HG02610 (cell line): ENCODE results near the gene KIFC3.
"Not testable (repeated sequence)": the region's sequence is repeated elsewhere in the genome, so short reads cannot be mapped to it uniquely, and the experiment has no call there.

Experiments used
- ATAC-seq: cut with Tn5 transposase; IDR thresholded peaks from one replicate; pipeline ENCODE4 v1.9.1; 2021; ENCODE audit warnings: mild to moderate bottlenecking, moderate library complexity; ENCODE audit not compliant: unreplicated experiment

The KIFC3 gene

DNA sequence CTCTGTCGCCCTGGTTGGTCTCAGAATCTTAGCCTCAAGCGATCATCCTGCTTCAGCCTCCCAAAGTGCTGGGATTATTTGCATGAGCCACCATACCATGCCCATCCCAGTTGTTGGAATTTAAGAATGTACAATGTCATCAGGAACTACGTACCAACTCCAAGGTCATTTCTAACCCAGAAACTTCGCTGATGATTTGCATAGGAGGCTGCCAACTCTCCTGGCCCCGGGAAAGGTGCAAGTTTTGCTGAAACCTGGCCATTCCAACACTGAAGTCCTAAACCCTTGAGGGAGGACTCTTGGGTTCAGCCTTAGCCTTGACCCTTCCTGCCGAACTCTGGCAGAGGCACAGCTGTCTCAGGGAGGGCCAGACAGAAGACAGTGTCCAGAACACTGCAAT, 2.9 kb upstream of the KIFC3 start:
- ATAC-seq: no peak

DNA sequence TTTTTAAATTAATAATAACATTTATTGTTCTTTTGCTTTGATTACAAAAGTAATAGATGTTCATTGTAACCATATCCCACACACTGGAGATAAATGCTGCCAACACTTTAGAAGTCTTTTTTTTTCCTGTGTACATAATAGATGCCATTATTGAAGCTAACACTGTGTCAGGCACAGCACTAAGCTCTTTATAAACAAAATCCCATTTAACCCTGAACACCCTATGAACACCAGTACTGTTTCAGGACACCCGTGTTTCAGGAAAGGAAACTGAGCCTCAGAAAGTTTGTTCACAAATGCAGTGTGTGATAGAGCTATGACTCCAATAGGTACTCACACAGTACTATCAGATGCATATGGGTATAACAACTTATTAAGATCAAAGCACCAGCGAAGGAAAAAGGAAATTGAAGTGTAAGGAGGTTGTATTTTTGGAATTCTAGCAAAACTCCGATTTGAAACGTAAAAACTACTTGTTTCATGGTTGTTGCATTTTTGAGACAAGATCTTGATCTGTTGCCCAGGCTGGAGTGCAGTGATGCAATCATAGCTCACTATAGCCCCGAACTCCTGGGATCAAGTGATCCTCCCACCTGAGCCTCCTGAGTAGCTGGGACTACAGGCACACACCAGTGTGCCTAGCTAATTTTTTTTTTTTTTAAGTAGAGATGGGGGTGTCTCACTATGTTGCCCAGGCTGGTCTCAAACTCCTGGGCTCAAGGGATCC, 2.0 kb upstream of the KIFC3 start:
- ATAC-seq: no peak

- no peak for ATAC-seq
Observed at GRCh38 chr16:57803134-57803990, 1.1 kb upstream of the KIFC3 start.

GRCh38 chr16:57801809-57802340, 416 bp downstream of the KIFC3 start:
- no peak for ATAC-seq

DNA sequence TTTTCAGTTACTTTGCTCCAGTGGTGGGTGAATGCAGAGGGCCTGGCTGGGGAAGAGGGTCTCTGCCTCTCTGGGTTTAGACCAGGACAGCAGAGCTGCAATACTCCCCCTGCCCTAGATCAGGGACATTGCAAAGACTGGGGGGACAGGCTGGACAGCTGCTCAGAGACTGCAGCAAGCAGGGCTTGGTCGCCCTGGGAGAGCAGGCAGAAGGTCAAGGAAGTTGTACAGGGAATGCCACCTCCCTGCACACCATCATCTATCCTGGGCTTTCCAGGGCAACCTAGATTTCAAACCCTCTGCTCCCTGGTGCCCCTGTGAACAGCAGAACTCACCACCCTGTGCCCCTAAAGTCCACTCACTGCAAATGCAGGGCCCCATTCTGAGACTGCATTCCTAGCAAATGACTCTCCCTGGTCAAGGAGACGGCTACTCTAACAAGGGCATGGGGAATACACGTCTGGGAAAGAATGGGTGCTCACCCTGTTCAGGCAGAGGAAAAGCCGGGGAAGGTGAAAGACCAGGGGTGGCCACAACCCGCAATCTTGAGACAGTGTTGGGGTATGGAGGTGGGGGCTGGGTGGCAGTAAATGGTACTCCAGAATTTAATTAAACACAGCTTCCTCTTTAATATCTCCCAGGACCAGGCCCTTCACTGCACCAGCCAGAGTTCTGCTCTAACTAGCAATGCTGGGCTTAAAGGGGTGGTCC, 1.0 kb downstream of the KIFC3 start:
- no peak for ATAC-seq

- ATAC-seq: no peak
Observed at GRCh38 chr16:57800200-57801097, 1.8 kb downstream of the KIFC3 start.

DNA sequence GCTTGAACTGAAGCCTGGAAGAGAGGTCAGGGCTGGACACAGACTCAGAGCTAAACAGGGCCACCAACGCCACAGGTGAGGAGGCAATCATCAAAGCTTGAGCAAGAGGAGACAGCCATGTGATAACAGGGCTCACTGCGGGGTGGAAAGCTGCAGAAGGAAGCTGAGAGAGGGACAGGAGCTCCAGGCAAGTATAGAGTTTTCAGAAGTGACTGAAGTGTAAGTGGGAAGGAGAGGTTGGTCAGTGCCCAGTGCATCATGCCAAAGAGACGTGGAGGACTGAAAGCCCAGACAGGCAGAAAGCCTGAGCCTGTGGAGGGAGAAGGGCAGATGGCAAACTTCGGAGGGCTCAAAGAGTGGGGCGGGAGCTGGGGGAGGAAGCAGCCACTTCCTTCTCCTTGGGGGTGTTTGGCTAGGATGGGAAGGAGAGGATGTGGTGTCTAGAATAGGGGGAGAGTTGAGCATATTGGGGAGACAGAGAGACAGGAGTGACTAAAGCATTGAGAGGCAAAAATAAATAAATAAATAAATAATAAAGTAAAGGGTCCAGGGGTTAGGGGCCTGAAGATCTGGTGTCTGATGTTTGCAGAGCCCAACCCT, 2.6 kb downstream of the KIFC3 start:
- no peak for ATAC-seq

- ATAC-seq: no peak
Observed at GRCh38 chr16:57798953-57799599, 3.2 kb downstream of the KIFC3 start.

DNA sequence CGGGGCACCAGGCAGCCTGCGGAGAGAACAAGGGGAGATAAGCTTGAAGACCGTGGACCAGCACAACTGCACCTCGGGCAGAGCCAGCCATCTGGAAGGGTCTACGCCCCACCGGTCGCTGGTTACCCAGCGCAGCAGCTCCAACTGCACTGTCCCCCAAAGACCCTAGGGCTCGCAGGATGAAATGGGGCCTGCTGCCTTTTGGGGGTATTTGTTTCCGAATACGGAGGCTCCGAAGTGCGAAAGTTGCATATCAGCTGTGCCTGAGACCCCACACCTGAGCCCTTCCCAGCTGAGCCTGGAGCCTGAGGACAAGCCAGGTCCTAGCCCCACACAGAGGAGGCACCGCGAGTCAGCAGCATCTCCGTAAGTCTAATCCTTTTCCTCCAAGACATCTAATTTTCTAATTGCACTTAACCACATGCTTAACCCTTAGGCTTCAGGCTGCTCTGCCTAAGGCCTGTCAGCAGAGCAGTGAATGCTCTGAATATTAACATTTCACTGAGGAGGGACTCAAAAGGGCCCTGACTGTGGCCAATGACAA, 4.0 kb downstream of the KIFC3 start:
- ATAC-seq: no peak

- ATAC-seq: no peak
Observed at GRCh38 chr16:57797526-57798266, 4.6 kb downstream of the KIFC3 start.

DNA sequence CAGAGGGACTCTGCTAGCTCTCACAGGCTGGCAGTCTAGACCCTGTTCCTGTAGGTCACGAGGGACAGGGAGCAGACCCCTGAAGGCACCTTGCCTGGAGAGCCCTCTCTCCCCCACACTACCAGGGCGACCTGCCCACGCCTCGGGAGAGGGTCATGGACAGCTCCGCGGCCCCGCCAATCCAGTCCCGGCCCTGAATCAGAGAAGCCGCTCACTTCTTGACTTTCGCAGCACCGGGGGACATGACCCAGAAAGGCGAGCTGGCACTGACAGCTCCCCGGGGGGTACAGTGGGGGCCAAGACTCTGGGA, 5.1 kb downstream of the KIFC3 start:
- ATAC-seq: no peak

- ATAC-seq: not testable (repeated sequence)
Observed at GRCh38 chr16:57796014-57796413, 6.3 kb downstream of the KIFC3 start.

GRCh38 chr16:57795431-57795878, 6.8 kb downstream of the KIFC3 start:
- ATAC-seq: no peak

DNA sequence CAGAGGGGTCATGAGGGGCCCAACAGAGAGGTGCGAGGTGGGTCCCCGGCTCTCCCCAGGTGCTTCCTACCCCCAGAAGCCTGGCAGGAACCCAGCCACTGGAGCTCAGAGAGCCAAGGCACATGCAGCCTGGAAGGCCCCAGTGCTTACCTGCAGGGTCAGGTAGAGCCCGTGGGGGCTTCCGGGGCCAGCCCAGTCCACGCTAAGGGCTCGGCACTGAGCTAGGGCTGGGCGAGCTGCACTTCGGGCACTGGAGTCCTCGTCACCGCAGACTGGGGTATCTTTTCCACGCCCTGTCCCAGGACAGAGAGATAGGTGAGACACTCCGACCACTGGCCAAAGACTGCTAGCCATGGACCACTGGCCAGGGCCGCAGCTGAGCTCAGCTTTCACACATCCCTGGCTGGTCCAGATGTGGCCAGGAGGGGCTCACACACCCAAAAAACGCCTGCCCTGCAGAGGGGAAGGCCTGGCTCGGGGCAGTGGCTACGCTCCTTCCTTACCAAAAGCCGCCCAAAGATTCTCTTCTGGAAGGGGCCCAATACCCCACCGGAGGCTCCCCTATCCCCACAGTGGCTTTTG, 7.4 kb downstream of the KIFC3 start:
- no peak for ATAC-seq

DNA sequence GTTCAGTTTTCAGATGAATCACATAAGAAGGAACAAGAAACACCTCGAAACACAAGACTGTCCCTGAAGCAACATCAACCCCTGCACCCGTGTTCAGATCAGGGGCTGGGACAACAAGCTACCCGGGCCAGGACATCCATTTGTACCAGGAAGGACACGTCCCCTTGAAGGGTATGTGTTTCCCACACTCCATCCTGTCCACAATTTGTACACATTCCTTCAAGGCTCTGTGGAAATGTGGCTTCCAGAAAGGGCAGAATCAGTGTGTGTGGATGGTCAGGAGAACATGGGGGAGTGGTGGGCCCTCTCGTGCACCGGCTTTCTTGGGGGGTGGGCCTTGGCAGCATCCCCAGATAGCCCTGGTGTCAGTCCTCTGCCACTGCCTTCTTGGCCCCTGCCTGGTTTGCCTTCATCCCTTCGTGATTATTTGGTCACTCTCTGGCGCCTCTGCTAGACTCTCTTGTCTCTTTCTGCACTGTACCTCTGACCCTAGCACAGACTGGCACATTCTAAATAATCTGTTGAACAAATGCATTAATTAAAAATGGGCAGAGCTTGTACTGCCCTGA, 10.3 kb downstream of the KIFC3 start:
- ATAC-seq: no peak

DNA sequence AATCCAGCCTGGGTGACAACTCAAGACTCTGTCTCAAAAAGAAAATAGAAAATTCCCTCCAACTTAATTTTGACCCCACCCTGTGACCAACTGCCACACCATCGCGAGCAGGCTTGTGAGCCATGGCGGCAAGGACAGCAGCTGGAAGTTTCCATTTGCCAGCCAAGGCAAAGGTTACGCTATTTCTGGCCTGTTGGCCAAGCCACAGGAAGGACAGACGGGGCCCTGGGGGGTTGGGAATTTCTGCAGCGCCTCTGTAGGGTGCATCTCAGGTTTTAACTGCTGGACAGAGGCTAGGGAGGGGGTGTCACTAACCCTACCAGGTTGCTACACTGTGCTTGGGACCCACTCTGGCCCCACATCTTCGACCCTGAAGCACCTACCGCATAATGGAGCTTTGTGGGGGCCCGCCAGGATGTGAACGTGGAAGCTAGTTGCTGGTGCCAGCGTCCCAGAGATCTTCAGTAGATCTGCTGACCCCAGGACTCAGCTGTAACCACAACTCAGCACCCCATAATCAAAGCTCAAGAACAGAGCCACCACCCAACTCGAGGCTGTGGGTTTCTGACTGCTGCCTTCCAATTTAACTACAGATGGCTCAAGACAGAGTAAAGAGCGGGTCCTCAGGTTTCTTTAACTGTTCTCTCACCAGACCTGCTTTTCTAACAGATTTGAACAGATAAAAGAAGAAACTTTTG, 10.9 kb downstream of the KIFC3 start:
- no peak for ATAC-seq

DNA sequence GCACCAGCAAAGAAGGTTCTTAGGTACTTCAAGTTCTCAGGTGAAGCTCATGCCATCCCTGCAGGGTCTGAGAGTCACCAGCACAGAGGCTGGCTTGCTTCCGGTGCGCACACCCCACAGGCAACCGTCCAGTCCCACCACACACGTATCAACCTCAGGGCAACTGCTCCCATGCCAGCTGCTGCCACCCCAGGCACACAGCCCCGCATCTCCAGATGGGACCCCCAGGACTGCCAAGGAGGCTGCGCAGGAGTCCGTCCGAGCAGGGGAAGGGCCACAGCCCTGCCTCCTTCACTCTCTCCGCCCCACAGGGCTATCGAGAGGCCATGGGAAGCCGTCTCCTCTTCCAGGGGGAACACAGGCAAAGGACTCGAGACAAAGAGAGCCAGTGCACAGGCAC, 13.3 kb downstream of the KIFC3 start:
- no peak for ATAC-seq
